GM21723 (cell line): Measurements from ENCODE around the gene ELMOD1.

Experiments
- ATAC-seq: cut with Tn5 transposase; IDR thresholded peaks from one replicate; pipeline ENCODE4 v1.9.1; 2021; ENCODE audit warnings: mild to moderate bottlenecking, moderate library complexity; ENCODE audit not compliant: unreplicated experiment

ELMOD1 gene

GRCh38 chr11:107713009-107713408, 122.1 kb downstream of the ELMOD1 start:
- no peak for ATAC-seq
